CD4-positive, CD25-positive, alpha-beta regulatory T cell (primary cell): ENCODE data around the gene GRIN1. TPM values are rescaled to one million over a fixed set of nuclear protein-coding genes. Genes with fewer than 3 reads are reported as not detected.

ENCODE experiments used
- ATAC-seq, 2 donors: fragments of 150-1000 bp; cut with Tn5 transposase; one replicate each; pipeline ENCODE4 v1.10.0; 2021; ENCODE audit warnings: low read depth in 2 of 2, moderate number of reproducible peaks in 2 of 2, moderate library complexity in 1 of 2
- DNase-seq, 3 donors: peaks; one replicate each; pipeline versions ENCODE4 v3.0.0 to v3.0.0-alpha.2; 2012 to 2022; ENCODE audit warnings: mixed read lengths in 1 of 3
- H3K27ac ChIP-seq: one replicate; pipeline ENCODE4 v1.7.0; 2013; ENCODE audit warnings: mild to moderate bottlenecking, low read length; ENCODE audit not compliant: insufficient read depth, poor library complexity, severe bottlenecking
- H3K27me3 ChIP-seq: one replicate; pipeline ENCODE4 v1.7.0; 2013; ENCODE audit warnings: low read length; ENCODE audit not compliant: control insufficient read depth, insufficient read depth
- H3K36me3 ChIP-seq: one replicate; pipeline ENCODE4 v1.7.0; 2013; ENCODE audit warnings: mild to moderate bottlenecking, low read length, moderate library complexity; ENCODE audit not compliant: control insufficient read depth, insufficient read depth
- H3K4me1 ChIP-seq: 2 replicates; pipeline ENCODE4 v1.7.0; 2013; ENCODE audit warnings: mild to moderate bottlenecking, low read length; ENCODE audit not compliant: insufficient read depth, control insufficient read depth, poor library complexity, severe bottlenecking
- H3K4me3 ChIP-seq: one replicate; pipeline ENCODE4 v1.7.0; 2013; ENCODE audit warnings: low read depth, mild to moderate bottlenecking, low read length, moderate library complexity
- H3K9me3 ChIP-seq, 2 experiments: 1 replicate in 1 of 2; 2 replicates in 1 of 2; pipeline ENCODE4 v1.7.0; 2013; ENCODE audit warnings: low read length in 2 of 2, mild to moderate bottlenecking in 1 of 2, moderate library complexity in 1 of 2; ENCODE audit not compliant: control insufficient read depth in 2 of 2
- H3K27ac Mint-ChIP-seq, 3 donors: one replicate each; pipeline ENCODE4 v1.8.0; 2020 to 2022; ENCODE audit warnings: mild to moderate bottlenecking in 3 of 3, mixed read lengths in 3 of 3, moderate library complexity in 2 of 3
- H3K27me3 Mint-ChIP-seq: one replicate; pipeline ENCODE4 v1.8.0; 2022; ENCODE audit warnings: mild to moderate bottlenecking, mixed read lengths
- H3K36me3 Mint-ChIP-seq: one replicate; pipeline ENCODE4 v1.8.0; 2020; ENCODE audit warnings: mixed read lengths
- H3K4me1 Mint-ChIP-seq, 4 donors: one replicate each; pipeline ENCODE4 v1.8.0; 2020 to 2022; ENCODE audit warnings: mixed read lengths in 4 of 4, mild to moderate bottlenecking in 1 of 4
- H3K4me3 Mint-ChIP-seq, 4 donors: one replicate each; pipeline ENCODE4 v1.8.0; 2020 to 2022; ENCODE audit warnings: mild to moderate bottlenecking in 4 of 4, mixed read lengths in 4 of 4, moderate library complexity in 3 of 4
- H3K9me3 Mint-ChIP-seq, 7 donors: one replicate each; pipeline ENCODE4 v1.8.0; 2020 to 2022; ENCODE audit warnings: mixed read lengths in 7 of 7, mild to moderate bottlenecking in 3 of 7, moderate library complexity in 2 of 7
- polyA plus RNA-seq, 4 donors: library from polyadenylated mRNA; unstranded; fragments of 300-500 nt; fragmentation: Illumina TruSeq; gene quantifications; one replicate each; pipeline ENCODE4 v1.2.3, GENCODE V29; 2021
- total RNA-seq: library from RNA; stranded (reverse); gene quantifications from one replicate; pipeline ENCODE4 v1.2.3, GENCODE V29; 2022

The GRIN1 gene
- total and polyA plus RNA-seq, 5 donors from 2014 or later = not detected

- Mint-ChIP-seq H3K36me3 (peaks cover 4% of the 10 kb centered on the region), H3K4me3 (peak overlapping the region; percentile 92 to 97 (median 94)), H3K4me1 (peaks cover 0 to 51% (median 13%) of the 10 kb centered on the region in 4 donors), H3K27ac (peak overlapping the region; percentile 92 to 96 (median 94)), H3K9me3 (peaks cover 0 to 2% (median 0%) of the 10 kb centered on the region in 7 donors), H3K27me3 (no peaks in the 10 kb centered on the region)
- no peaks in the 10 kb centered on the region for H3K9me3 ChIP-seq
- H3K4me3 ChIP-seq = peak overlapping the region; percentile 71
- peak in 1 of 2 donors; percentile 3 for ATAC-seq
- no peak for DNase-seq
- peak overlapping the region; percentile 98 for H3K27ac ChIP-seq
- H3K27me3 ChIP-seq = no peaks in the 10 kb centered on the region
- peaks cover 39% of the 10 kb centered on the region for H3K4me1 ChIP-seq
- peaks cover 23% of the 10 kb centered on the region for H3K36me3 ChIP-seq
These were observed 49.1 kb downstream of the GRIN1 start for GRCh38 chr9:137188086-137188489.

GRCh38 chr9:137188490-137189296 lies 49.7 kb downstream of the GRIN1 start, which contains the start of the genes ANAPC2 and SSNA1:
ANAPC2 (minus strand) TSS chr9:137188560; CDS start chr9:137188532, 28 bp downstream.
SSNA1 (plus strand) TSS chr9:137188676; CDS start chr9:137188727, 51 bp downstream.
- Histone ChIP-seq H3K36me3 (peaks cover 17% of the 10 kb centered on the region), H3K27ac (peak within 1 kb of the TSS; percentile 98), H3K4me1 (peaks cover 39% of the 10 kb centered on the region), H3K9me3 (no peaks in the 10 kb centered on the region), H3K27me3 (no peaks in the 10 kb centered on the region), H3K4me3 (peak within 1 kb of the TSS; percentile 71)
- DNase-seq = peak; percentile 88 to 94 (median 93)
- peak within 1 kb of the TSS; percentile 92 to 97 (median 94) for H3K4me3 Mint-ChIP-seq
- peaks cover 0 to 51% (median 13%) of the 10 kb centered on the region in 4 donors for H3K4me1 Mint-ChIP-seq
- ATAC-seq = peak; percentile 68 to 76
- H3K36me3 Mint-ChIP-seq = peaks cover 4% of the 10 kb centered on the region
- H3K27ac Mint-ChIP-seq = peak within 1 kb of the TSS; percentile 94 to 97 (median 94)
- H3K9me3 Mint-ChIP-seq = peaks cover 0 to 2% (median 0%) of the 10 kb centered on the region in 7 donors
- H3K27me3 Mint-ChIP-seq = no peaks in the 10 kb centered on the region

- H3K36me3 Mint-ChIP-seq = no peaks in the 10 kb centered on the region
- DNase-seq = no peak
- ATAC-seq = no peak
- Histone ChIP-seq H3K36me3 (peaks cover 10% of the 10 kb centered on the region), H3K9me3 (no peaks in the 10 kb centered on the region), H3K27me3 (no peaks in the 10 kb centered on the region), H3K4me1 (peaks cover 39% of the 10 kb centered on the region), H3K27ac (peak overlapping the region; percentile 98), H3K4me3 (peak overlapping the region; percentile 53)
- H3K9me3 Mint-ChIP-seq = no peaks in the 10 kb centered on the region
- no peaks in the 10 kb centered on the region for H3K27me3 Mint-ChIP-seq
- H3K4me1 Mint-ChIP-seq = peaks cover 0 to 45% (median 13%) of the 10 kb centered on the region in 4 donors
- peak overlapping the region; percentile 94 to 97 (median 94) for H3K27ac Mint-ChIP-seq
- H3K4me3 Mint-ChIP-seq = peak overlapping the region; percentile 84 to 97 (median 92)
These were observed 50.6 kb downstream of the GRIN1 start for GRCh38 chr9:137189297-137190295.

GRCh38 chr9:137190315-137190856 lies 51.4 kb downstream of the GRIN1 start:
- Histone ChIP-seq H3K4me3 (no peak overlapping the region), H3K36me3 (peaks cover 10% of the 10 kb centered on the region), H3K9me3 (no peaks in the 10 kb centered on the region), H3K27ac (no peak overlapping the region), H3K27me3 (no peaks in the 10 kb centered on the region), H3K4me1 (peaks cover 39% of the 10 kb centered on the region)
- peaks cover 0 to 43% (median 13%) of the 10 kb centered on the region in 4 donors for H3K4me1 Mint-ChIP-seq
- ATAC-seq (no peak), DNase-seq (no peak)
- peak overlapping the region in 1 of 3 donors; percentile 36 for H3K27ac Mint-ChIP-seq
- no peaks in the 10 kb centered on the region for H3K27me3 Mint-ChIP-seq
- peak overlapping the region; percentile 54 to 92 (median 76) for H3K4me3 Mint-ChIP-seq
- H3K9me3 Mint-ChIP-seq = no peaks in the 10 kb centered on the region
- no peaks in the 10 kb centered on the region for H3K36me3 Mint-ChIP-seq

- Mint-ChIP-seq H3K4me3 (peak overlapping the region in 2 of 4 donors; percentile 54 to 62), H3K27me3 (no peaks in the 10 kb centered on the region), H3K27ac (no peak overlapping the region), H3K36me3 (no peaks in the 10 kb centered on the region), H3K9me3 (no peaks in the 10 kb centered on the region), H3K4me1 (peaks cover 0 to 35% (median 11%) of the 10 kb centered on the region in 4 donors)
- no peaks in the 10 kb centered on the region for H3K9me3 ChIP-seq
- peaks cover 34% of the 10 kb centered on the region for H3K4me1 ChIP-seq
- H3K36me3 ChIP-seq = peaks cover 4% of the 10 kb centered on the region
- H3K4me3 ChIP-seq = no peak overlapping the region
- no peak for DNase-seq
- H3K27ac ChIP-seq = no peak overlapping the region
- no peaks in the 10 kb centered on the region for H3K27me3 ChIP-seq
- ATAC-seq = no peak
These were observed 52.3 kb downstream of the GRIN1 start for GRCh38 chr9:137191245-137191644.

- H3K27ac ChIP-seq = no peak overlapping the region
- H3K27me3 Mint-ChIP-seq = no peaks in the 10 kb centered on the region
- peaks cover 0 to 29% (median 7%) of the 10 kb centered on the region in 4 donors for H3K4me1 Mint-ChIP-seq
- peak overlapping the region in 1 of 4 donors; percentile 35 for H3K4me3 Mint-ChIP-seq
- DNase-seq = no peak
- no peak overlapping the region for H3K27ac Mint-ChIP-seq
- H3K36me3 Mint-ChIP-seq = no peaks in the 10 kb centered on the region
- H3K27me3 ChIP-seq = no peaks in the 10 kb centered on the region
- H3K36me3 ChIP-seq = peaks cover 4% of the 10 kb centered on the region
- peaks cover 28% of the 10 kb centered on the region for H3K4me1 ChIP-seq
- no peaks in the 10 kb centered on the region for H3K9me3 ChIP-seq
- no peaks in the 10 kb centered on the region for H3K9me3 Mint-ChIP-seq
- ATAC-seq = no peak
- H3K4me3 ChIP-seq = no peak overlapping the region
These were observed 52.9 kb downstream of the GRIN1 start for GRCh38 chr9:137191691-137192447.
